Endothelial cell of umbilical vein (primary cell): ENCODE results near the gene CMPK2.

Experiments
- EZH2 ChIP-seq: IDR thresholded peaks from 2 replicates; pipeline ENCODE4 v1.6.1; 2012; ENCODE audit warnings: borderline replicate concordance, low read depth, mild to moderate bottlenecking, moderate library complexity, low read length, inconsistent platforms; ENCODE audit not compliant: severe bottlenecking
- JUN ChIP-seq: IDR thresholded peaks from 2 replicates; pipeline ENCODE4 v1.6.1; 2011; ENCODE audit warnings: borderline replicate concordance, low read depth; ENCODE audit not compliant: insufficient read length, insufficient read depth
- MAX ChIP-seq: IDR thresholded peaks from 2 replicates; pipeline ENCODE4 v1.6.1; 2011; ENCODE audit not compliant: insufficient read depth, insufficient read length
- MYC ChIP-seq: IDR thresholded peaks from one replicate; pipeline ENCODE4 v1.6.1; 2011; ENCODE audit warnings: mild to moderate bottlenecking, low read depth, low read length
- POLR2A ChIP-seq: IDR thresholded peaks from 2 replicates; pipeline ENCODE4 v1.6.1; 2012; ENCODE audit warnings: low read depth, mild to moderate bottlenecking, control low read depth, low read length
- POLR2AphosphoS5 ChIP-seq: IDR thresholded peaks from 2 replicates; pipeline ENCODE4 v1.6.1; 2012; ENCODE audit warnings: low read depth, mild to moderate bottlenecking, control low read depth, low read length, moderate library complexity; ENCODE audit not compliant: insufficient read depth
- TF ChIP-seq, protein P1 (sequence below), 2 donors: IDR thresholded peaks; 1 replicate in 1 of 2; 2 replicates in 1 of 2; pipeline ENCODE4 v1.5.1; 2011; ENCODE audit warnings: low read length in 2 of 2, mild to moderate bottlenecking in 2 of 2, moderate library complexity in 2 of 2, control low read depth in 1 of 2, inconsistent platforms in 1 of 2, low read depth in 1 of 2; ENCODE audit not compliant: insufficient read depth in 1 of 2; ENCODE audit errors: extremely low read depth in 1 of 2

DNA sequence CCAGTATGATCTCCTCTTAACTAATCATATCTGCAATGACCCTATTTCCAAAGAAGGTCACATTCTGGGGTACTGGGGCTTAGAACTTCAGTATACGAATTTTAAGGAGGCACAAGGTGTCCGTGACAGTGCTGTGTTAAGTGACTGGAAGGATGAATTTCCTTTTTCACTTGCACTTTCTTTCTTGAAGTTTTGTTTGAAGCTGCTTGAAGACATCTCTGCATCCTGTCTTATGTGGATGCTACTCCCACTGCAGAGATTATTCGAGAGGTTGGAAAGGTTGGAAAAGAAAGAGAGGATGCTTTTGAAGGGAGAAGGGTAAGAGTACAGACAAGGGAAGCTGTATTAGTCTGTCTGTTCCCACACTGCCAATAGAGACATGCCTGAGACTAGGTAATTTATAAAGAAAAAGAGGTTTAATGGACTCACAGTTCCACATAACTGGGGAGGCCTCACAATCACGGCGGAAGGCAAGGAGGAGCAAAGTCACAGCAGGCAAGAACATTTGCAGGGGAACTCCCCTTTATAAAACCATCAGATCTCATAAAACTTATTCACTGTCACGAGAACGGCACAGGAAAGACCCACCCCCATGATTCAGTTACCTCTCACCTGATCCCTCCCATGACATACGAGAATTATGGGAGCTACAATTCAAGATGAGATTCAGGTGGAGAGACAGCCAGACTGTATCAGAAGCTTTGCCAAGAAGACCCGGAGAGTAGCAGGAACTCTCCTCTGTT, 47.9 kb upstream of the CMPK2 start:
- TF ChIP-seq, protein P1, sequence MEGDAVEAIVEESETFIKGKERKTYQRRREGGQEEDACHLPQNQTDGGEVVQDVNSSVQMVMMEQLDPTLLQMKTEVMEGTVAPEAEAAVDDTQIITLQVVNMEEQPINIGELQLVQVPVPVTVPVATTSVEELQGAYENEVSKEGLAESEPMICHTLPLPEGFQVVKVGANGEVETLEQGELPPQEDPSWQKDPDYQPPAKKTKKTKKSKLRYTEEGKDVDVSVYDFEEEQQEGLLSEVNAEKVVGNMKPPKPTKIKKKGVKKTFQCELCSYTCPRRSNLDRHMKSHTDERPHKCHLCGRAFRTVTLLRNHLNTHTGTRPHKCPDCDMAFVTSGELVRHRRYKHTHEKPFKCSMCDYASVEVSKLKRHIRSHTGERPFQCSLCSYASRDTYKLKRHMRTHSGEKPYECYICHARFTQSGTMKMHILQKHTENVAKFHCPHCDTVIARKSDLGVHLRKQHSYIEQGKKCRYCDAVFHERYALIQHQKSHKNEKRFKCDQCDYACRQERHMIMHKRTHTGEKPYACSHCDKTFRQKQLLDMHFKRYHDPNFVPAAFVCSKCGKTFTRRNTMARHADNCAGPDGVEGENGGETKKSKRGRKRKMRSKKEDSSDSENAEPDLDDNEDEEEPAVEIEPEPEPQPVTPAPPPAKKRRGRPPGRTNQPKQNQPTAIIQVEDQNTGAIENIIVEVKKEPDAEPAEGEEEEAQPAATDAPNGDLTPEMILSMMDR (IDR thresholded peaks at IDR 0.05; ENCODE audit: extremely low read depth in 1 of 2, insufficient read depth in 1 of 2, low read depth in 1 of 2, low read length in 2 of 2) = no peak
- TF ChIP-seq POLR2AphosphoS5 (no peak), POLR2A (no peak), MAX (no peak), EZH2 (no peak), MYC (no peak), JUN (no peak)
